Measurements from ENCODE around the gene IRAK4.

IRAK4 gene

GRCh38 chr12:43776498-43776897, 17.7 kb downstream of the IRAK4 start:
- DNase-seq, result no peak

GRCh38 chr12:43786899-43787693, 28.3 kb downstream of the IRAK4 start:
- no peak for DNase-seq

DNA sequence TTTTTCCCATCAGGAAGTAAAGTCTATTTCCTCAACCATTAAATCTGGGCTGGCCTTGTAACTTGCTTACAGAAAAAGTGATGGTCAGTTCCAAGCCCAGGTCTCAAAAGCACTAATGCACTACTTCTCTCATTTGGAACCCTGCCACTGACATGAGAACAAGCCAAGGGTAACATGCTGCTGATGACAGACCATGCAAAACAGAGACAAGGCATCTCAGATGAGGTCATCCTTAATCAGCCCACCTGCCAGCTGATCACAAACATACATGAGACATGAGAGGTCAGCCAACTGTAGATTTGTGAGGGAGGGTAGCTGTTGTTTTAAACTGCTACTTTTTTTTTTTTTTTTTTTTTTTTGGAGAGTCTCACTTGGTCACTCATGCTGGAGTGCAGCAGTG, 31.2 kb downstream of the IRAK4 start:
- DNase-seq, result no peak

- no peak for DNase-seq
Observed at GRCh38 chr12:43795716-43796280, 37.0 kb downstream of the IRAK4 start.

- no peak for DNase-seq
Observed at GRCh38 chr12:43797561-43798217, 38.9 kb downstream of the IRAK4 start.

DNA sequence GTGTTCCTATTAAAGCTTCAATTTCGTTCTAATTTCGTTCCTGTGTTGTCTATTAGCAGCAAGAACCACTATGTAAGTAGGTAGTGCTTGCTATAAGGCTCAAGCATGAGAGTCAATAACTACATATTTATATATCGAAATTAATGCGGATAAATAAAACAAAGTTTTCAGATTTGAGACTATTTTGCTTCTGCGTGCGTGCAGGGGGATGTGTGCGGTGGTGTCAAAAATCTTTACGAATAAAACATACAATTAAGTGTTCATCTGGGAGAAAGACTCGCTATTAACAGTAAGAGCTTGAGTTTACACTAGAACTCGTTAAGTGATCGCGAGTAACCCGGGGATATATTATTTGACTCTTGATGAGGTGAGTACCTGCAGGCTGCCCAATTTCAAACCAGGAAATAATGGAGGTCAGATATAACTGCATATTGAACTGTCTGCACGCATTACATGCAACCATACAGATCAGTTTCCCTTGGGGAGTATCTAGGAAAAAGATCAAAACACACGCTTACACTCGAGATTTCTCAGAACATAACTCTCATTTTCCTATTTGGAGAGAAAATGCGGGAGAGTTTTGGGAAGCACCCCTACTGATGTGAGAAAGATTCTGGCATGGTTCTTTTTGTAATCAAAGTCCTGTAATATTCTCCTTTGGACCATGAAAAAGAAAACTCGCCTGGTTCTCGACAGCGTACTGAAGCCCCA, 46.6 kb downstream of the IRAK4 start:
- DNase-seq, result peak; percentile 13

- peak; percentile 51 for DNase-seq
Observed at GRCh38 chr12:43805860-43806736, 47.3 kb downstream of the IRAK4 start, which contains the start of gene TWF1. TWF1 (minus strand) TSS chr12:43806317; CDS start chr12:43806245, 72 bp downstream.

DNA sequence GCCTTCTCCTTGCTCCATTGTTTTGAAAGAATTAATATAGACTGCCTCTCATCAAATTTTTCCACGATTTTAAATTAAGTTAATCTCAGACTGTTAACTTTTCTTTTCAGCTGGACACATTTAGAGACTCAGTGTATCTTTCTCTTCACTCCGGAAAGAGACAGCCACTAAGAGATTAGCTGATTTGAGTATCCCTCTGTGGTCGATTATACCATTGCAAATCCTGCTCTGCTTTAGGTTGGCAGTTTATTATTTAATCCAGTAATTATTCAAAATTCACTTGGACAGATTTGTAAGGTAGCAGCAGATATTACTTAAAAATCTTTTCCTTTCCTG, 48.0 kb downstream of the IRAK4 start:
- DNase-seq, result no peak

- DNase-seq, result peak; percentile 20
Observed at GRCh38 chr12:43807386-43807785, 48.6 kb downstream of the IRAK4 start.

DNA sequence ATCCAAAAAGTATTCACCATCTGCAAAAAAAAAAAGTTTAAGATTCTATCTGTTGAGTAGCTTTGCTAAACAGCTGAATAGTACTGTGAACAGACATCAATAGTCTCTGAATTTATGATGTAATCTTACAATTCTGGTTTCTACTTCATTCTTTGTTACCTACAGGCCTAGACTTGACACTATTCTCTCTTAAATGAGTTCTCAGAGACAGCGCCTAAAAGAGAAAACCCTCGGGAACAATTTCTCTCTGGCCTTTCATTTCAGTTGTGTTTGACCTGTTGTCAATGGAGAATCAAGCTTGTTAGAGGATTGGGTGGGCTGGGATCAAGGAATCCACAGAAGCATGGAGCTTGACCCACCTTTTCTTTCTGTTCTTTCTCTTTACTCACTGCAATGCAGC, 53.3 kb downstream of the IRAK4 start:
- no peak for DNase-seq

GRCh38 chr12:43812926-43813325, 54.2 kb downstream of the IRAK4 start:
- no peak for DNase-seq

DNA sequence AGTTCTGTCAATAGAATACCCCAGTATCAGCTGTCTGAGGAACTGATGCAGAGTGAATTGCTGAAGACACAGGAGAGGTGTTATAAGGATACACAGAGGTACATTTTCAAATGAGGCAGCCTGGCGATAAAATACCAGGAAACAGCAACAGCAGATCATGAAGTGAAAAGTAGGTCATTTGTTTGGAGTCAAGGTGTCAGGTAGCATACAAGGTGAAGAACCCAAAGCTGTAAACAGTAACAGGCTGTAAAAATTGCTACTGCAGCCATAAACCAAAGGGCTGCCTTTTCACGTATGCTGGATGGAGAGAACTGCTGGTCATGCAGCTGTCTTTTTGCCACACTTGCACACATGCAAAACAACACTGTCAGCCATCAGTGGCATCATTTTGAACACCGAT, 56.7 kb downstream of the IRAK4 start:
- DNase-seq, result no peak

- no peak for DNase-seq
Observed at GRCh38 chr12:43816168-43816567, 57.4 kb downstream of the IRAK4 start.

- DNase-seq, result no peak
Observed at GRCh38 chr12:43824207-43824775, 65.5 kb downstream of the IRAK4 start.

GRCh38 chr12:43826681-43827080, 67.9 kb downstream of the IRAK4 start:
- no peak for DNase-seq

- no peak for DNase-seq
Observed at GRCh38 chr12:43827093-43827492, 68.3 kb downstream of the IRAK4 start.

- peak; percentile 73 for DNase-seq
Observed at GRCh38 chr12:43832463-43833168, 73.9 kb downstream of the IRAK4 start.

DNA sequence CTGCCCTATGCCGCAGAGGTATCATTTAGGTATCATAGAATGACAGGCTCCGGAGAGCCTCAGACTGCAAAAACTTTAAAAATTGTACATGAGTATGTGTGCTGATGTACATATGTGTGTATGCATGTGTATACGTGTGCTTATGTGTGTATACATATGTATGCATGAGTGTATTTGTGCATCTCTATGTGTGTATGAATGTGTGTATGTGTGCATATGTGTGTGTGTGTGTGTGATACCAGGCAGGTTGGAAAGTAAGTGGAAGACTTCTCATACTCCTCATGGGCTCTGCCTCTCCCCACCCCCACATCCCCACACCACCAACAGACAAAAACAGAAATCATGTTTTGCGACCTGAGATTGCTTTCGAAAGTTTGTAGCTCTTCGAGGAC, 76.5 kb downstream of the IRAK4 start:
- no peak for DNase-seq

DNA sequence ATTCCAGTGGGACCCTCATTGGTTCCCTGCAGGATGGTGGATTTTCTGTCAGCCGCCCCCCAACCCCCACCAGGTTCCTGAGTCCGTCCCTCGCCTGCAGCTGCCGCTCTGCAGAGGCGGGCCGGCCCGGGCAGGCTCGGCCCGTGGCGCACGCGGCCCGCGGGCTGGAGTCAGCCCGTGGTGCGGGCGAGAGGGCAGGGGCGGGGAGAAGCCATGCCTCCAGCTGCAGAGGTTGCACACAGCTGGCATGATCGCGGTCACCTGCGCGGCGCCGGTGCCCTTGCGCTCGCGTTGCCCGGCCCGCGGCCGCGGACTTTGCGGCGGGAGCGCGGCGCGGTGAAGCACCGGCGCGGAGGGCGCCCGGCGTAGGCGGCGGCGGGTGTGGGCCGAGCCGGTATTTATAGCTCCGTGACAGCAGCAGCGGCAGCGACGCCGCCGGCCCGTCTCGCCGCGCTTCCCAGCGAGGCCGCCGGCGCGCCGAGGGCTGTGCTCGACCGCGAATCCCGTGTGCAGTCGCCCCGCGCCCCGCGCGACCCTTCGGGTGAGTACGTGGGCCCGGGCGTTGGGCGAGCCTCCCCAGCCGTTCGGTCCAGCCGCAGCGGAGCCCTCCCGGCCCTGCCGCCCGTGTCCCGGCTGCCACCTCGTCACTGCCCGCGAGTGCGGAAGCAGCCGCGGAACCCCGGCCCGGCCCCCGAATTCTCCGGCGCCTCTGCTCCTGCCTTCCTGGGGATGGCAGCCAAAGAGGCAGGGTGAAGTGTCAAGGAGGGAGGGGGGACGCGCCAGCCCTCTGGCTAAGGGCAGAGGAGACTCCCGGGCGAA, 77.1 kb downstream of the IRAK4 start, which contains the start of gene TMEM117:
Gene TMEM117 (plus strand): TSS at position 426 of the 819 bp plus-strand sequence.
- no peak for DNase-seq

DNA sequence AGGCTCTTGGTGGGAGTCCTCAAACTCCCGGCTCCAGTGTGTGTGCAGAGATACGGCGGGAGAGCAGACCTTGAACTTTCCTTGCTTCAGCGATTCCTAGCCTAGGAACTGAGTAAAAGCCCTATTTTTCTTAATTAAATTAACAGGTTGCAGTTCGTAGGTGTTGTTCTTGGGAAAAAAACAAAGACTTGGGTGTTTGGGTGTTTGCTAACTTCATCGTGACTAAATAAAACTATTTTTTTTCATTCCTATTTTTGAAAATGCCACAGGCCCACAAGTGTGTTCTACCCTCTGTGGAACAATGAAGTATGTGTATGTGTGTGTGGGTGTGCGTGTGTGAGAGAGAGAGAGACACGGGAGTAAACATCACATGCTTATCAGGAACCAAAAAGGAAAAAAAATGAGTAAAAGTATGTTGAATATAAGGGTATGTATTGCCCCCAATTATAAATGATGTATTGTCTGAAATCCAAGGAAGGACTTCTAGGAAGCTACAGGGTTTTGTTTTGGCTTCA, 77.8 kb downstream of the IRAK4 start:
- DNase-seq, result no peak
